ENCODE results near the gene IL9. TPM values are rescaled to one million over a fixed set of nuclear protein-coding genes. Genes with fewer than 3 reads are reported as not detected.

IL9 gene
- total and polyA plus RNA-seq, 2 of the 4 experiments (the other 2 are of a cell fraction) = not detected

- Histone ChIP-seq H3K18ac (ENCODE audit: low read depth, low read length) (no peak overlapping the region), H2AK5ac (ENCODE audit: low read depth, low read length) (no peak overlapping the region), H3K4me2 (ENCODE audit: low read depth, low read length) (no peak overlapping the region), H3K9ac (ENCODE audit: low read depth, low read length) (no peak overlapping the region), H3K4me1 (ENCODE audit: control insufficient read depth, insufficient read depth, low read length) (no peaks in the 10 kb centered on the region), H3K79me1 (ENCODE audit: low read depth in 1 of 2, low read length in 2 of 2) (no peaks in the 10 kb centered on the region), H2AK9ac (replicated peaks; ENCODE audit: low read depth, low read length, poor library complexity) (no peak overlapping the region), H3K9me1 (ENCODE audit: insufficient read depth, low read length) (no peaks in the 10 kb centered on the region), H4K20me1 (ENCODE audit: insufficient read depth, low read length) (no peaks in the 10 kb centered on the region), H2BK15ac (ENCODE audit: low read depth, low read length) (no peak overlapping the region), H3K14ac (replicated peaks; ENCODE audit: low read depth, low read length) (no peak overlapping the region), H4K8ac (ENCODE audit: low read depth in 2 of 2, low read length in 2 of 2) (no peak overlapping the region), H3K27ac (ENCODE audit: insufficient read depth, low read length) (no peak overlapping the region), H3K23ac (ENCODE audit: low read depth, low read length) (no peak overlapping the region), H2BK5ac (ENCODE audit: low read depth, low read length, poor library complexity, severe bottlenecking) (no peak overlapping the region), H3K27me3 (ENCODE audit: control insufficient read depth, insufficient read depth, low read length) (peaks cover 18% of the 10 kb centered on the region), H3K4me3 (ENCODE audit: insufficient read depth, low read depth, low read length) (no peak overlapping the region), H4K91ac (ENCODE audit: insufficient read depth, low read depth, low read length) (no peak overlapping the region), H3K9me3 (ENCODE audit: control insufficient read depth, insufficient read depth, low read length) (no peaks in the 10 kb centered on the region), H3K4ac (ENCODE audit: low read depth, low read length) (no peak overlapping the region), H2AFZ (replicated peaks; ENCODE audit: low read length, poor library complexity) (no peak overlapping the region), H3K36me3 (ENCODE audit: control insufficient read depth, insufficient read depth, low read length) (no peaks in the 10 kb centered on the region), H2BK120ac (ENCODE audit: low read depth, low read length) (no peak overlapping the region), H4K5ac (ENCODE audit: low read depth, low read length) (no peak overlapping the region), H3K56ac (ENCODE audit: extremely low read depth, insufficient read depth, low read length) (no peak overlapping the region), H2BK20ac (ENCODE audit: low read depth, low read length) (no peak overlapping the region)
- no peak for DNase-seq
- BruUV-seq (replicated peaks) = no TSS peak
- in situ Hi-C loops (cut with MboI; ENCODE audit: low sequenced_read_pairs) (no loop called here), dilution Hi-C loops (cut with HindIII; ENCODE audit: low sequenced_read_pairs, unreplicated experiment) (no loop called here), intact Hi-C loops (cut with micrococcal nuclease) (no loop called here)
- ChIA-PET POLR2A (ENCODE audit: unreplicated experiment) (no interaction called here), CTCF (no interaction called here)
- WGBS, 2 experiments (ENCODE audit: extremely low coverage in 2 of 2, insufficient read length in 1 of 2) = 38% methylated on average over 3 of the region's 3 CpGs; no CpG with 5 or more reads in 1 of the 2 experiments
- ATAC-seq (ENCODE audit: low read depth) = no peak
- no peak for TF ChIP-seq CEBPB (IDR thresholded peaks at IDR 0.05; ENCODE audit: low read depth, low read length)
- no peak for TF ChIP-seq USF2 (IDR thresholded peaks at IDR 0.05; ENCODE audit: low read depth, low read length)
- TF ChIP-seq POLR2A (IDR thresholded peaks at IDR 0.05; ENCODE audit: low read depth, low read length) = no peak
- no peak for TF ChIP-seq RAD21 (IDR thresholded peaks at IDR 0.05; ENCODE audit: low read length)
- no peak for TF ChIP-seq ELK1 (IDR thresholded peaks at IDR 0.05; ENCODE audit: borderline replicate concordance, low read depth, low read length)
- no peak for TF ChIP-seq RCOR1 (IDR thresholded peaks at IDR 0.05; ENCODE audit: insufficient replicate concordance, low read length)
- no peak for TF ChIP-seq FOS (IDR thresholded peaks at IDR 0.05; ENCODE audit: low read depth, low read length)
- TF ChIP-seq MXI1 (IDR thresholded peaks at IDR 0.05; ENCODE audit: borderline replicate concordance, low read depth, low read length) = no peak
- TF ChIP-seq MAFK (IDR thresholded peaks at IDR 0.05; ENCODE audit: low read depth, low read length) = no peak
- no peak for TF ChIP-seq SMC3 (IDR thresholded peaks at IDR 0.05; ENCODE audit: low read depth, low read length)
Measured at GRCh38 chr5:135874461-135874860, 21.2 kb downstream of the IL9 start.

Data from IMR-90 (cell line).